Peyer's patch (tissue), 4 donors: ENCODE measurements around the gene KRTAP8-1.

ENCODE experiments used
- CTCF ChIP-seq, 6 experiments: fragments of 450-650 bp in 4 of 6; fragments of 200-600 bp in 2 of 6; sonication (generic) in 1 of 6; IDR thresholded peaks; one replicate each; pipeline ENCODE4 v1.5.1; 2017 to 2019; ENCODE audit warnings: antibody characterized with exemption in 6 of 6, mild to moderate bottlenecking in 3 of 6, moderate library complexity in 1 of 6
- POLR2A ChIP-seq, 2 donors: fragments of 450-650 bp; IDR thresholded peaks; one replicate each; pipeline ENCODE4 v1.5.1; 2017; ENCODE audit warnings: antibody characterized with exemption in 2 of 2, mild to moderate bottlenecking in 2 of 2, moderate library complexity in 2 of 2

DNA sequence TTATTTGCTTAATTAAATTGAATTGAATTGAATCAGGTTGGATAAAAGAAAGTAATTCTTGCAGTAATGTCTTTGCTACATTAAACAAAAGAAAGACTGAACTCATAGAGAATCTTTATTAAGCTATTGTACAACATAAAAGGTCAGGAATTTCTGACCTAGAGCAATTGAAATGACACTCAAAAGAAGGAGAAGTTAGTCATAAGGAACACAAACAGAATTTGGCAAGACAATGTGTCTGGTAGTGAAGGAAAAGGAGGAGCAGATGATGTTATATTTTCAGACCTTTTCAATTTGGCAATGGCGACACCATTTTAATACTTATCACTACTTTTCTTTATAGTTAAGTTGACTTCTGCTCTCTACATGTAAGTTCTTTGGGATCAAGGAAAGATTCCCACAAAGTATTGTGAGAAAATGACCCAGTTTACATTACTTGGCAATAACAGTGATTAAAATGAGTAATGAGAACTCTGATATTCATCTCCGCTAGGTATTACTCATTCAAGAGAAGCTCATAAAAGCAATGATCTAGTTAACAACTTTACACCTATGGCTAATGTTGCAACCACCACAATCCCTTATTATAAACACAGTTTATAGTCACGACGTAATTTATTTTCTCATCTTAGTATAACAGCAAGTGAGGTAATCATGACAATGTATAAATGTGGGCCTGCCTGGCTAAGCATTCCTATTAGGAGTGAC is 43.2 kb downstream of the KRTAP8-1 start:
- TF ChIP-seq CTCF (IDR thresholded peaks at IDR 0.05), result no peak
- no peak for TF ChIP-seq POLR2A (IDR thresholded peaks at IDR 0.05)
